Fibroblast of peridontal ligament (primary cell): ENCODE results near the gene TTC4.

Experiments
- DNase-seq: peaks from one replicate; pipeline ENCODE4 v3.0.0-alpha.2; 2010; ENCODE audit errors: extremely low read depth

Gene TTC4

GRCh38 chr1:54715493-54716298 is at the start of gene TTC4:
Gene TTC4, plus strand, starts transcription at chr1:54715861. Its CDS starts 48 bp downstream, at chr1:54715909.
- DNase-seq: peak; percentile 68

GRCh38 chr1:54666333-54666732 is 49.3 kb upstream of the TTC4 start:
- DNase-seq: no peak

- DNase-seq: no peak
Measured at GRCh38 chr1:54667797-54668196, 47.9 kb upstream of the TTC4 start.

GRCh38 chr1:54668567-54668966 is 47.1 kb upstream of the TTC4 start:
- no peak for DNase-seq

GRCh38 chr1:54671985-54672608 is 43.6 kb upstream of the TTC4 start:
- peak; percentile 50 for DNase-seq

- DNase-seq: no peak
Measured at GRCh38 chr1:54678776-54679643, 36.7 kb upstream of the TTC4 start.

GRCh38 chr1:54679706-54680105 is 36.0 kb upstream of the TTC4 start:
- no peak for DNase-seq

- DNase-seq: no peak
Measured at GRCh38 chr1:54680387-54680786, 35.3 kb upstream of the TTC4 start.

GRCh38 chr1:54681358-54681757 is 34.3 kb upstream of the TTC4 start:
- peak; percentile 5 for DNase-seq

GRCh38 chr1:54683453-54683852 is 32.2 kb upstream of the TTC4 start:
- no peak for DNase-seq

- no peak for DNase-seq
Measured at GRCh38 chr1:54685335-54685905, 30.2 kb upstream of the TTC4 start.

- no peak for DNase-seq
Measured at GRCh38 chr1:54686155-54686554, 29.5 kb upstream of the TTC4 start.

GRCh38 chr1:54694771-54695170 is 20.9 kb upstream of the TTC4 start:
- DNase-seq: no peak

GRCh38 chr1:54695221-54695620 is 20.4 kb upstream of the TTC4 start:
- no peak for DNase-seq

GRCh38 chr1:54695764-54696163 is 19.9 kb upstream of the TTC4 start:
- no peak for DNase-seq

- no peak for DNase-seq
Measured at GRCh38 chr1:54696262-54696661, 19.4 kb upstream of the TTC4 start.

GRCh38 chr1:54697896-54698295 is 17.8 kb upstream of the TTC4 start:
- no peak for DNase-seq

- no peak for DNase-seq
Measured at GRCh38 chr1:54698346-54698745, 17.3 kb upstream of the TTC4 start.

GRCh38 chr1:54699936-54700525 is 15.6 kb upstream of the TTC4 start:
- DNase-seq: no peak

GRCh38 chr1:54701066-54701465 is 14.6 kb upstream of the TTC4 start:
- no peak for DNase-seq

- DNase-seq: no peak
Measured at GRCh38 chr1:54701996-54702395, 13.7 kb upstream of the TTC4 start.

GRCh38 chr1:54703471-54703870 is 12.2 kb upstream of the TTC4 start:
- no peak for DNase-seq
